H1 (cell line): ENCODE measurements around the gene RASL10A. TPM values are rescaled to one million over a fixed set of nuclear protein-coding genes. Genes with fewer than 3 reads are reported as not detected.

ENCODE experiments used
- BACH1 ChIP-seq: IDR thresholded peaks from 2 replicates; pipeline ENCODE4 v1.6.1; 2012; ENCODE audit warnings: low read length, improper control_type of control experiment
- BRCA1 ChIP-seq: IDR thresholded peaks from 2 replicates; pipeline ENCODE4 v1.6.1; 2012; ENCODE audit warnings: low read depth, low read length, improper control_type of control experiment
- CHD7 ChIP-seq: fragments of 300-600 bp; sonication (generic); IDR thresholded peaks from 2 replicates; pipeline ENCODE4 v1.7.1; 2012; ENCODE audit warnings: low read length, moderate library complexity, mild to moderate bottlenecking, inconsistent platforms; ENCODE audit not compliant: insufficient replicate concordance
- KDM1A ChIP-seq: fragments of 200-600, 300-600 bp; sonication (generic); IDR thresholded peaks from 2 replicates; pipeline ENCODE4 v1.7.1; 2016; ENCODE audit warnings: mild to moderate bottlenecking, low read length, borderline replicate concordance
- NANOG ChIP-seq: IDR thresholded peaks from 2 replicates; pipeline ENCODE4 v1.6.1; 2011; ENCODE audit warnings: low read length, low read depth, mild to moderate bottlenecking, inconsistent platforms; ENCODE audit not compliant: insufficient read depth, poor library complexity, severe bottlenecking
- SAP30 ChIP-seq: fragments of 300-600 bp; sonication (generic); IDR thresholded peaks from 2 replicates; pipeline ENCODE4 v1.7.1; 2012; ENCODE audit warnings: low read length, moderate library complexity, mild to moderate bottlenecking, inconsistent platforms; ENCODE audit not compliant: insufficient read depth, insufficient replicate concordance
- SIN3A ChIP-seq, 2 experiments: IDR thresholded peaks in 1 of 2; conservative IDR thresholded peaks in 1 of 2; 2 replicates each; pipeline ENCODE4 v1.6.1; 2011 to 2012; ENCODE audit warnings: low read length in 2 of 2, improper control_type of control experiment in 1 of 2, low read depth in 1 of 2, mild to moderate bottlenecking in 1 of 2
- SIX5 ChIP-seq: IDR thresholded peaks from 2 replicates; pipeline ENCODE4 v1.6.1; 2011; ENCODE audit warnings: mild to moderate bottlenecking, low read depth, low read length
- SRF ChIP-seq: IDR thresholded peaks from 2 replicates; pipeline ENCODE4 v1.6.1; 2011; ENCODE audit warnings: mild to moderate bottlenecking, low read depth, low read length, moderate library complexity
- TBP ChIP-seq: IDR thresholded peaks from 2 replicates; pipeline ENCODE4 v1.6.1; 2011; ENCODE audit warnings: low read depth, low read length, improper control_type of control experiment
- polyA plus RNA-seq, 7 experiments: library from polyadenylated mRNA; depleted of rRNA in 3 of 7; stranded (reverse) in 5 of 7; unstranded in 2 of 7; fragments of >200 nt in 5 of 7; fragments of 200-250 nt in 2 of 7; gene quantifications; 1 replicate in 5 of 7; 2 replicates in 1 of 7; 4 replicates in 1 of 7; pipeline versions ENCODE4 v1.2.1 to v1.2.3, GENCODE V29; 2011 to 2013; ENCODE audit warnings: missing spikeins in 2 of 7, mixed read lengths in 2 of 7
- total RNA-seq: library from RNA; stranded (reverse); fragmentation: NEBNext Ultra II Directional; extraction: Animal tissue kit (Norgen Biotek cat#: 25700); gene quantifications from 2 replicates; pipeline ENCODE4 v1.2.1, GENCODE V29; 2021
- TF ChIP-seq, protein P1 (sequence below): IDR thresholded peaks from 2 replicates; pipeline ENCODE4 v1.6.1; 2011; ENCODE audit warnings: low read length, improper control_type of control experiment

RASL10A gene
- total and polyA plus RNA-seq, 2 of the 8 experiments (the other 6 are each of a cell fraction or from before 2014, with no cell fraction given): 1.1 to 1.5 TPM

DNA sequence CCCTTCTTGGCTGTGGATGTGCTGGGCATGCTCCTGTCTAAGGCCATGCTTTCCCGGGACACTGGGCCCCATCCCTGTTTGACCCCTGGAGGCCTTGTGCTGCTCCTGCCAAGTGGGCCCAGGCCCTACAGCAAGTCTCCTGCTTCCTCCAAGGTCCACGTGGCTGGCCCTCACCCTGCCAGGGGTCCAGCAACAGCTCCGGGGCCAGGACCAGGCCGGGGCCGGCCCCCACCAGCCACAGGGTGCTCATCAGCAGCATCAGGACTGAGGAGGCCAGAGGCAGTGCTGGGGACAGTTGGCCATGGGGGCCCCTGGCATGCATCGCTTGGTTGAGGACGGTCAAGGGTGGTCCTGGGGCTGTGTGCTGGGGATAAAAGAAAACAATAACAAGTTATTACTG is 50.2 kb downstream of the RASL10A start (continued):
- TF ChIP-seq CHD7 (no peak), SRF (no peak), BACH1 (no peak), SAP30 (no peak), KDM1A (no peak), SIN3A (conservative IDR thresholded peaks at IDR 0.05 in 1 of 2, IDR thresholded peaks at IDR 0.05 in 1 of 2; ENCODE audit: low read depth in 1 of 2, low read length in 2 of 2) (no peak), SIX5 (no peak), NANOG (no peak), TBP (no peak), BRCA1 (no peak)
- TF ChIP-seq, protein P1, sequence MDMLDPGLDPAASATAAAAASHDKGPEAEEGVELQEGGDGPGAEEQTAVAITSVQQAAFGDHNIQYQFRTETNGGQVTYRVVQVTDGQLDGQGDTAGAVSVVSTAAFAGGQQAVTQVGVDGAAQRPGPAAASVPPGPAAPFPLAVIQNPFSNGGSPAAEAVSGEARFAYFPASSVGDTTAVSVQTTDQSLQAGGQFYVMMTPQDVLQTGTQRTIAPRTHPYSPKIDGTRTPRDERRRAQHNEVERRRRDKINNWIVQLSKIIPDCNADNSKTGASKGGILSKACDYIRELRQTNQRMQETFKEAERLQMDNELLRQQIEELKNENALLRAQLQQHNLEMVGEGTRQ: no peak
